Neural progenitor cell (in vitro differentiated cells): Measurements from ENCODE around the gene UBE2S.

Experiments
- EZH2 ChIP-seq: fragments of 200-600 bp; sonication (generic); IDR thresholded peaks from 2 replicates; pipeline ENCODE4 v1.6.1; 2017; ENCODE audit warnings: antibody characterized with exemption, mild to moderate bottlenecking, moderate library complexity
- EZH2phosphoT487 ChIP-seq: fragments of 200-600 bp; sonication (generic); IDR thresholded peaks from 2 replicates; pipeline ENCODE4 v1.6.1; 2017; ENCODE audit warnings: antibody characterized with exemption
- TF ChIP-seq, protein P1 (sequence below): fragments of 200-600 bp; sonication (generic); IDR thresholded peaks from 2 replicates; pipeline ENCODE4 v1.5.1; 2017; ENCODE audit warnings: antibody characterized with exemption, mild to moderate bottlenecking

DNA sequence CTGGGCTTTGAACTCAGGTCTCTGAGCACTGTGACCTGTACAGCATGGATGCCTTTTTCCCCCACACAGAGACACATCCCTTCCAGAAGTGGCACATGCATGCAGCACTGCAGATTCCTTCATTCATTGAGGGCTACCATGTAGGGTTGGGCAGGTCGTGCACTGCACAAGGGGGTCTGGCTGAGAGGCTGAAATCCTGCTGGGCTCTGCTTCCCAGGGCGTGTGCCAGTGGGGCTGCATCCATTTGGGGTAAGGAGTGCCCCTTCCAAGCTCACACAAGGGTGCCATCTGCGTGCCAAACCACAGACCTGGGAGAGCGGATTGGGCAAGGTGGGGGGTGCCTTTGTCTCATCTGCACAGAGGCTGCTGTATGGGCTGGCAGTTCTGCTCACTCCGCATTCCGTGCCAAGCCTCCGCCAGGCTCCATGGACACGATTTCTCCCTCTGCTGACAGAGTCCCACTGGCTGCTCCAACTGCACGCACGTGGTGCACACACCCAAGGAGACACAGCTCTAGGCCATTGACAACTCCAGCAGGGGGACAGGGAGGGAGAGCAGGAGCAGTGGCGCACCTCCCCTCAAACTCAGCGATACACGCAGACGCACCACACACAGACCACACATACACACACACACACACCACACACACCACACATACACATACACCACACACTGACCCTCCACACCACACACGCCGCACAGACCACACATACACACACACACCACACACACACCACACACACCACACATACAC is 40.0 kb upstream of the UBE2S start:
- no peak for TF ChIP-seq EZH2phosphoT487
- TF ChIP-seq, protein P1, sequence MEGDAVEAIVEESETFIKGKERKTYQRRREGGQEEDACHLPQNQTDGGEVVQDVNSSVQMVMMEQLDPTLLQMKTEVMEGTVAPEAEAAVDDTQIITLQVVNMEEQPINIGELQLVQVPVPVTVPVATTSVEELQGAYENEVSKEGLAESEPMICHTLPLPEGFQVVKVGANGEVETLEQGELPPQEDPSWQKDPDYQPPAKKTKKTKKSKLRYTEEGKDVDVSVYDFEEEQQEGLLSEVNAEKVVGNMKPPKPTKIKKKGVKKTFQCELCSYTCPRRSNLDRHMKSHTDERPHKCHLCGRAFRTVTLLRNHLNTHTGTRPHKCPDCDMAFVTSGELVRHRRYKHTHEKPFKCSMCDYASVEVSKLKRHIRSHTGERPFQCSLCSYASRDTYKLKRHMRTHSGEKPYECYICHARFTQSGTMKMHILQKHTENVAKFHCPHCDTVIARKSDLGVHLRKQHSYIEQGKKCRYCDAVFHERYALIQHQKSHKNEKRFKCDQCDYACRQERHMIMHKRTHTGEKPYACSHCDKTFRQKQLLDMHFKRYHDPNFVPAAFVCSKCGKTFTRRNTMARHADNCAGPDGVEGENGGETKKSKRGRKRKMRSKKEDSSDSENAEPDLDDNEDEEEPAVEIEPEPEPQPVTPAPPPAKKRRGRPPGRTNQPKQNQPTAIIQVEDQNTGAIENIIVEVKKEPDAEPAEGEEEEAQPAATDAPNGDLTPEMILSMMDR, result no peak
- no peak for TF ChIP-seq EZH2
